H1 (cell line): Measurements from ENCODE around the gene CALU. TPM values are rescaled to one million over a fixed set of nuclear protein-coding genes. Genes with fewer than 3 reads are reported as not detected.

ENCODE experiments used
- CTCF ChIA-PET: fragments of 300-600 bp; sonication (Branson Sonifier 250); formaldehyde crosslinking; loops from one replicate; lab custom pipeline; 2021; ENCODE audit not compliant: partially characterized antibody; lab: Charles Lee
- POLR2A ChIA-PET: fragments of 300-600 bp; sonication (Branson Sonifier 250); formaldehyde crosslinking; loops from one replicate; lab custom pipeline; 2021; ENCODE audit warnings: inconsistent platforms; ENCODE audit not compliant: partially characterized antibody; lab: Charles Lee
- DNase-seq, 2 experiments: peaks; one replicate each; pipeline versions ENCODE4 v3.0.0 to v3.0.0-alpha.2; 2010 to 2022; ENCODE audit warnings: low spot score in 2 of 2, low read depth in 1 of 2, mixed read lengths in 1 of 2
- FAIRE-seq: peaks from 2 replicates; lab custom pipeline; 2011; peaks lifted over from hg19 to GRCh38; lab: Jason Lieb, UNC
- H2AFZ ChIP-seq: 2 replicates; pipeline ENCODE4 v1.8.1; 2012; ENCODE audit warnings: low read length, inconsistent platforms
- H2AK5ac ChIP-seq: 2 replicates; pipeline ENCODE4 v1.6.1; 2013; ENCODE audit warnings: low read depth, low read length
- H2BK120ac ChIP-seq: replicated peaks from 2 replicates; pipeline ENCODE3; 2013; ENCODE audit warnings: low read depth, low read length, inconsistent platforms
- H2BK12ac ChIP-seq: 2 replicates; pipeline ENCODE4 v1.6.1; 2013; ENCODE audit warnings: low read depth, low read length
- H2BK15ac ChIP-seq: 2 replicates; pipeline ENCODE4 v1.6.1; 2013; ENCODE audit warnings: low read length
- H2BK20ac ChIP-seq: 2 replicates; pipeline ENCODE4 v1.6.1; 2013; ENCODE audit warnings: low read length
- H2BK5ac ChIP-seq: 2 replicates; pipeline ENCODE4 v1.6.1; 2013; ENCODE audit warnings: low read depth, low read length
- H3K14ac ChIP-seq: 2 replicates; pipeline ENCODE4 v1.6.1; 2013; ENCODE audit warnings: inconsistent platforms; ENCODE audit not compliant: insufficient read length
- H3K18ac ChIP-seq: 2 replicates; pipeline ENCODE4 v1.6.1; 2013; ENCODE audit warnings: low read length; ENCODE audit errors: extremely low read depth
- H3K23ac ChIP-seq: 2 replicates; pipeline ENCODE4 v1.6.1; 2013; ENCODE audit warnings: inconsistent platforms; ENCODE audit not compliant: insufficient read length
- H3K23me2 ChIP-seq: 2 replicates; pipeline ENCODE4 v1.6.1; 2013; ENCODE audit warnings: low read depth, low read length
- H3K27ac ChIP-seq: 2 replicates; pipeline ENCODE4 v1.6.1; 2011; ENCODE audit warnings: low read depth, low read length, inconsistent platforms
- H3K27me3 ChIP-seq, 4 experiments: replicated peaks in 1 of 4; 1 replicate in 1 of 4; 2 replicates in 3 of 4; pipeline versions ENCODE4 v1.6.1 to v1.8.1; 2011 to 2013; ENCODE audit warnings: low read length in 3 of 4, mild to moderate bottlenecking in 3 of 4, inconsistent platforms in 2 of 4, mixed read lengths in 2 of 4, moderate library complexity in 1 of 4; ENCODE audit not compliant: control insufficient read depth in 3 of 4, insufficient read depth in 3 of 4; ENCODE audit errors: extremely low read depth in 1 of 4
- H3K36me3 ChIP-seq, 4 experiments: 2 replicates each; pipeline versions ENCODE4 v1.6.1 to v1.8.1; 2011 to 2013; ENCODE audit warnings: mild to moderate bottlenecking in 4 of 4, low read length in 3 of 4, moderate library complexity in 2 of 4, control low read depth in 1 of 4, inconsistent platforms in 1 of 4; ENCODE audit not compliant: insufficient read depth in 4 of 4, control insufficient read depth in 2 of 4
- H3K4ac ChIP-seq: replicated peaks from 2 replicates; pipeline ENCODE3; 2013; ENCODE audit warnings: low read length, low read depth, mixed read lengths, inconsistent platforms; ENCODE audit not compliant: insufficient read length
- H3K4me1 ChIP-seq, 4 experiments: replicated peaks in 1 of 4; 1 replicate in 1 of 4; 2 replicates in 3 of 4; pipeline versions ENCODE4 v1.6.1 to v1.8.1; 2011 to 2013; ENCODE audit warnings: low read length in 3 of 4, inconsistent platforms in 2 of 4, mixed read lengths in 1 of 4; ENCODE audit not compliant: insufficient read depth in 4 of 4, control insufficient read depth in 3 of 4
- H3K4me2 ChIP-seq, 2 experiments: 2 replicates each; pipeline versions ENCODE4 v1.6.1 to v1.8.1; 2011 to 2013; ENCODE audit warnings: low read depth in 2 of 2, low read length in 2 of 2, control low read depth in 1 of 2, inconsistent platforms in 1 of 2, mild to moderate bottlenecking in 1 of 2; ENCODE audit not compliant: insufficient read depth in 1 of 2
- H3K4me3 ChIP-seq, 4 experiments: fragments of 200-600, 300-600 bp in 1 of 4; sonication (generic), shearing (Covaris generic), sonication (Bioruptor Twin) in 1 of 4; 2 replicates each; pipeline versions ENCODE4 v1.5.1 to v1.8.1; 2011 to 2016; ENCODE audit warnings: low read length in 4 of 4, low read depth in 3 of 4, control low read depth in 2 of 4, inconsistent platforms in 2 of 4, mild to moderate bottlenecking in 2 of 4, mixed read lengths in 1 of 4, moderate library complexity in 1 of 4; ENCODE audit not compliant: insufficient read depth in 2 of 4; ENCODE audit errors: extremely low read depth in 1 of 4
- H3K56ac ChIP-seq: replicated peaks from 2 replicates; pipeline ENCODE3; 2013; ENCODE audit warnings: low read depth, mild to moderate bottlenecking, mixed read lengths, low read length, inconsistent platforms; ENCODE audit not compliant: insufficient read length
- H3K79me1 ChIP-seq: 2 replicates; pipeline ENCODE4 v1.6.1; 2013; ENCODE audit warnings: low read depth, low read length, control low read depth
- H3K79me2 ChIP-seq, 2 experiments: 2 replicates each; pipeline versions ENCODE4 v1.6.1 to v1.8.1; 2012 to 2013; ENCODE audit warnings: low read length in 2 of 2, mild to moderate bottlenecking in 2 of 2, inconsistent platforms in 1 of 2; ENCODE audit not compliant: insufficient read depth in 2 of 2, control insufficient read depth in 1 of 2
- H3K9ac ChIP-seq, 4 experiments: replicated peaks in 1 of 4; 1 replicate in 1 of 4; 2 replicates in 3 of 4; pipeline versions ENCODE4 v1.6.1 to v1.8.1; 2011 to 2013; ENCODE audit warnings: low read depth in 3 of 4, low read length in 3 of 4, control low read depth in 2 of 4, mild to moderate bottlenecking in 2 of 4, moderate library complexity in 2 of 4, inconsistent platforms in 1 of 4; ENCODE audit errors: extremely low read depth in 1 of 4
- H3K9me3 ChIP-seq, 2 experiments: 2 replicates each; pipeline versions ENCODE4 v1.6.1 to v1.8.1; 2012 to 2013; ENCODE audit warnings: mild to moderate bottlenecking in 2 of 2, moderate library complexity in 2 of 2, control low read depth in 1 of 2, inconsistent platforms in 1 of 2, low read depth in 1 of 2, low read length in 1 of 2, mixed read lengths in 1 of 2; ENCODE audit not compliant: insufficient read depth in 2 of 2
- H4K20me1 ChIP-seq, 2 experiments: replicated peaks in 1 of 2; 2 replicates each; pipeline versions ENCODE3 to v1.8.1; 2011 to 2013; ENCODE audit warnings: inconsistent platforms in 2 of 2, low read length in 2 of 2, mild to moderate bottlenecking in 1 of 2; ENCODE audit not compliant: insufficient read depth in 2 of 2, control insufficient read depth in 1 of 2
- H4K5ac ChIP-seq: 2 replicates; pipeline ENCODE4 v1.6.1; 2013; ENCODE audit warnings: low read length, low read depth, mixed read lengths, inconsistent platforms; ENCODE audit not compliant: insufficient read length
- H4K8ac ChIP-seq: 2 replicates; pipeline ENCODE4 v1.8.0; 2013; ENCODE audit warnings: mild to moderate bottlenecking, moderate library complexity, low read length, inconsistent platforms; ENCODE audit not compliant: insufficient read depth; ENCODE audit errors: extremely low read depth
- H4K91ac ChIP-seq: replicated peaks from 2 replicates; pipeline ENCODE3; 2013; ENCODE audit warnings: low read length, mixed read lengths, inconsistent platforms; ENCODE audit not compliant: insufficient read length
- SRF ChIP-seq: IDR thresholded peaks from 2 replicates; pipeline ENCODE4 v1.6.1; 2011; ENCODE audit warnings: mild to moderate bottlenecking, low read depth, low read length, moderate library complexity
- WGBS, 2 experiments: shearing (Covaris generic) in 1 of 2; methylation state at CpG; one replicate each; pipeline versions ENCODE4 v1.1.6 to v1.1.7; 2013 to 2015; ENCODE audit warnings: low lambda C conversion rate in 2 of 2, mixed read lengths in 2 of 2, inconsistent platforms in 1 of 2, low coverage in 1 of 2, missing lambda C conversion rate in 1 of 2; ENCODE audit not compliant: insufficient replicate concordance in 2 of 2, insufficient coverage in 1 of 2, insufficient read length in 1 of 2; ENCODE audit errors: extremely low coverage in 1 of 2, missing lambda C conversion rate in 1 of 2; 5-methylcytosine and 5-hydroxymethylcytosine counted together
- polyA plus RNA-seq, 7 experiments: library from polyadenylated mRNA; depleted of rRNA in 3 of 7; stranded (reverse) in 5 of 7; unstranded in 2 of 7; fragments of >200 nt in 5 of 7; fragments of 200-250 nt in 2 of 7; gene quantifications; 1 replicate in 5 of 7; 2 replicates in 1 of 7; 4 replicates in 1 of 7; pipeline versions ENCODE4 v1.2.1 to v1.2.3, GENCODE V29; 2011 to 2013; ENCODE audit warnings: missing spikeins in 2 of 7, mixed read lengths in 2 of 7
- total RNA-seq: library from RNA; stranded (reverse); fragmentation: NEBNext Ultra II Directional; extraction: Animal tissue kit (Norgen Biotek cat#: 25700); gene quantifications from 2 replicates; pipeline ENCODE4 v1.2.1, GENCODE V29; 2021

The CALU gene
- total and polyA plus RNA-seq, 2 of the 8 experiments (the other 6 are each of a cell fraction or from before 2014, with no cell fraction given) = 67.2 to 170 TPM

- DNase-seq (no peak), FAIRE-seq (no peak)
- Histone ChIP-seq H3K4ac (no peak overlapping the region), H3K27ac (no peak overlapping the region), H3K23me2 (no peaks in the 10 kb centered on the region; the same call in 1 of the 2 replicates), H3K4me3 (no peak overlapping the region), H3K4me2 (no peak overlapping the region), H3K27me3 (no peaks in the 10 kb centered on the region), H3K14ac (no peak overlapping the region), H3K79me1 (no peaks in the 10 kb centered on the region), H3K56ac (no peak overlapping the region), H2BK12ac (no peak overlapping the region), H2BK20ac (no peak overlapping the region), H4K20me1 (no peaks in the 10 kb centered on the region), H3K9ac (no peak overlapping the region), H3K79me2 (no peaks in the 10 kb centered on the region), H2AK5ac (no peak overlapping the region), H4K8ac (no peak overlapping the region), H3K23ac (no peak overlapping the region), H4K5ac (no peak overlapping the region), H3K18ac (no peak overlapping the region), H2BK15ac (no peak overlapping the region), H4K91ac (no peak overlapping the region), H2BK5ac (no peak overlapping the region), H3K9me3 (no peaks in the 10 kb centered on the region), H3K4me1 (no peaks in the 10 kb centered on the region), H2BK120ac (no peak overlapping the region), H2AFZ (no peak overlapping the region), H3K36me3 (peaks cover 0 to 3% (median 0%) of the 10 kb centered on the region in 4 experiments; a peak in 1 of 8 replicates)
- WGBS, 2 experiments = 93% methylated on average over 2 of the region's 2 CpGs; no CpG with 5 or more reads in 1 of the 2 experiments
- no peak for TF ChIP-seq SRF
- ChIA-PET CTCF (interaction anchor here (1.0 to 1.5 kb wide), 3 partner anchors 10 to 156 kb away, joined by 3 to 4 read pairs (median 3); no protein-coding TSS in a partner anchor), POLR2A (interaction anchor here (1.1 kb wide), 1 partner anchor 10 kb away, joined by 5 read pairs; the partner anchor contains the start of gene CALU)
Observed at GRCh38 chr7:128728598-128728997, 10.6 kb upstream of the CALU start.
